Fibroblast of lung (primary cell): ENCODE measurements around the gene NXN. TPM values are rescaled to one million over a fixed set of nuclear protein-coding genes. Genes with fewer than 3 reads are reported as not detected.
"Not testable (repeated sequence)": the region's sequence is repeated elsewhere in the genome, so short reads cannot be mapped to it uniquely, and the experiment has no call there.

ENCODE experiments used
- DNase-seq, 2 donors: peaks; one replicate each; pipeline versions ENCODE4 v3.0.0 to v3.0.0-alpha.2; 2010; ENCODE audit warnings: low read depth in 2 of 2
- H2AFZ ChIP-seq: 2 replicates; pipeline ENCODE4 v1.5.1; 2012; ENCODE audit warnings: low read length, control low read depth, inconsistent platforms
- H3K27ac ChIP-seq: 2 replicates; pipeline ENCODE4 v1.5.1; 2011; ENCODE audit warnings: low read length, control low read depth; ENCODE audit not compliant: insufficient read depth
- H3K27me3 ChIP-seq: 2 replicates; pipeline ENCODE4 v1.5.1; 2011; ENCODE audit warnings: mild to moderate bottlenecking, low read length; ENCODE audit not compliant: control insufficient read depth, insufficient read depth
- H3K36me3 ChIP-seq: 2 replicates; pipeline ENCODE4 v1.5.1; 2011; ENCODE audit warnings: low read length; ENCODE audit not compliant: control insufficient read depth, insufficient read depth
- H3K4me1 ChIP-seq: 2 replicates; pipeline ENCODE4 v1.5.1; 2011; ENCODE audit warnings: low read length; ENCODE audit not compliant: control insufficient read depth, insufficient read depth; ENCODE audit errors: extremely low read depth
- H3K4me2 ChIP-seq: 2 replicates; pipeline ENCODE4 v1.5.1; 2011; ENCODE audit warnings: low read length, control low read depth; ENCODE audit not compliant: insufficient read depth; ENCODE audit errors: extremely low read depth
- H3K4me3 ChIP-seq, 4 experiments: fragments of 200-600 bp in 1 of 4; sonication (generic) in 1 of 4; replicated peaks in 1 of 4; 2 replicates each; pipeline ENCODE4 v1.5.1; 2011 to 2016; ENCODE audit warnings: low read length in 4 of 4, low read depth in 3 of 4, mild to moderate bottlenecking in 3 of 4, control low read depth in 2 of 4, inconsistent platforms in 1 of 4, mixed read lengths in 1 of 4; ENCODE audit not compliant: insufficient read depth in 1 of 4; ENCODE audit errors: control extremely low read depth in 1 of 4
- H3K79me2 ChIP-seq: 2 replicates; pipeline ENCODE4 v1.5.1; 2012; ENCODE audit warnings: mild to moderate bottlenecking, low read length, inconsistent platforms; ENCODE audit not compliant: control insufficient read depth, insufficient read depth
- H3K9ac ChIP-seq: 2 replicates; pipeline ENCODE4 v1.5.1; 2011; ENCODE audit warnings: mild to moderate bottlenecking, low read length, control low read depth; ENCODE audit not compliant: insufficient read depth
- H3K9me3 ChIP-seq: 2 replicates; pipeline ENCODE4 v1.5.1; 2012; ENCODE audit warnings: low read depth, low read length; ENCODE audit not compliant: control insufficient read depth, insufficient read depth
- H4K20me1 ChIP-seq: 2 replicates; pipeline ENCODE4 v1.5.1; 2011; ENCODE audit warnings: low read length; ENCODE audit not compliant: control insufficient read depth, insufficient read depth; ENCODE audit errors: extremely low read depth
- CTCF ChIP-seq, 2 donors: IDR thresholded peaks in 1 of 2; conservative IDR thresholded peaks in 1 of 2; 1 replicate in 1 of 2; 2 replicates in 1 of 2; pipeline ENCODE4 v1.5.1; 2011 to 2012; ENCODE audit warnings: low read length in 2 of 2, control low read depth in 1 of 2, inconsistent platforms in 1 of 2, low read depth in 1 of 2, mild to moderate bottlenecking in 1 of 2
- EZH2 ChIP-seq: IDR thresholded peaks from 2 replicates; pipeline ENCODE4 v1.5.1; 2012; ENCODE audit warnings: low read length, control low read depth, mild to moderate bottlenecking; ENCODE audit errors: missing control alignments
- polyA plus RNA-seq, 2 donors: library from polyadenylated mRNA; depleted of rRNA in 1 of 2; stranded (reverse) in 1 of 2; unstranded in 1 of 2; fragments of >200 nt; gene quantifications; 2 replicates each; pipeline ENCODE4 v1.2.1, GENCODE V29; 2011 to 2012; ENCODE audit warnings: missing spikeins in 1 of 2
- total RNA-seq: library from RNA; depleted of rRNA; stranded (reverse); fragments of >200 nt; gene quantifications from 2 replicates; pipeline ENCODE4 v1.2.1, GENCODE V29; 2014

The NXN gene
- total and polyA plus RNA-seq, 2 donors (not counting 1 experiment from before 2014, with no cell fraction given), result 38.5 to 53.8 TPM

GRCh38 chr17:830381-830780 lies 149.2 kb downstream of the NXN start:
- Histone ChIP-seq H3K4me3 (no peak overlapping the region), H3K27ac (no peak overlapping the region), H3K79me2 (no peaks in the 10 kb centered on the region)

GRCh38 chr17:829614-830013 lies 150.0 kb downstream of the NXN start:
- not testable (repeated sequence) for H2AFZ ChIP-seq

More at GRCh38 chr17:830381-830780, 149.2 kb downstream of the NXN start:
- Histone ChIP-seq H3K36me3 (no peaks in the 10 kb centered on the region), H3K4me1 (no peaks in the 10 kb centered on the region), H4K20me1 (no peaks in the 10 kb centered on the region), H3K9me3 (no peaks in the 10 kb centered on the region), H3K27me3 (no peaks in the 10 kb centered on the region), H2AFZ (no peak overlapping the region), H3K4me2 (no peak overlapping the region), H3K9ac (no peak overlapping the region)
- TF ChIP-seq EZH2 (no peak), CTCF (conservative IDR thresholded peaks at IDR 0.05 in 1 of 2, IDR thresholded peaks at IDR 0.05 in 1 of 2; ENCODE audit: low read depth in 1 of 2, low read length in 2 of 2) (no peak)
- DNase-seq, result no peak

GRCh38 chr17:828761-829160 lies 150.8 kb downstream of the NXN start:
- Histone ChIP-seq H3K27ac (no peak overlapping the region), H2AFZ (no peak overlapping the region), H4K20me1 (no peaks in the 10 kb centered on the region), H3K4me2 (no peak overlapping the region), H3K36me3 (no peaks in the 10 kb centered on the region), H3K4me1 (no peaks in the 10 kb centered on the region), H3K27me3 (no peaks in the 10 kb centered on the region), H3K9ac (no peak overlapping the region), H3K79me2 (no peaks in the 10 kb centered on the region), H3K9me3 (no peaks in the 10 kb centered on the region), H3K4me3 (no peak overlapping the region)
- TF ChIP-seq EZH2 (no peak), CTCF (conservative IDR thresholded peaks at IDR 0.05 in 1 of 2, IDR thresholded peaks at IDR 0.05 in 1 of 2; ENCODE audit: low read depth in 1 of 2, low read length in 2 of 2) (no peak)
- peak in 1 of 2 donors; percentile 80 for DNase-seq

More at GRCh38 chr17:829614-830013, 150.0 kb downstream of the NXN start:
- H3K4me2 ChIP-seq, H4K20me1 ChIP-seq, H3K27ac ChIP-seq, H3K9me3 ChIP-seq, H3K79me2 ChIP-seq, H3K9ac ChIP-seq, DNase-seq, H3K36me3 ChIP-seq, H3K27me3 ChIP-seq, H3K4me1 ChIP-seq, H3K4me3 ChIP-seq: not testable (repeated sequence)
